Cardiac septum (tissue), 1 donor: Measurements from ENCODE around the gene PRDM1. TPM values are rescaled to one million over a fixed set of nuclear protein-coding genes. Genes with fewer than 3 reads are reported as not detected.

Experiments used
- DNase-seq: peaks from one replicate; pipeline ENCODE4 v3.0.0-alpha.2; 2020; ENCODE audit warnings: low spot score
- intact Hi-C: fragments of 100-400 bp; cut with DNase I; formaldehyde crosslinking; loops from one replicate; pipeline ENCODE4 v1.14.0; 2022
- total RNA-seq: library from RNA; stranded (reverse); fragmentation: NEBNext Ultra II Directional; extraction: Animal tissue kit (Norgen Biotek cat#: 25700); gene quantifications from one replicate; pipeline ENCODE4 v1.2.1, GENCODE V29; 2021
- donor health status: DM: no; HTN: no; CAD: no.

The PRDM1 gene
- total RNA-seq, 1 donor from 2014 or later: 2.0 TPM

DNA sequence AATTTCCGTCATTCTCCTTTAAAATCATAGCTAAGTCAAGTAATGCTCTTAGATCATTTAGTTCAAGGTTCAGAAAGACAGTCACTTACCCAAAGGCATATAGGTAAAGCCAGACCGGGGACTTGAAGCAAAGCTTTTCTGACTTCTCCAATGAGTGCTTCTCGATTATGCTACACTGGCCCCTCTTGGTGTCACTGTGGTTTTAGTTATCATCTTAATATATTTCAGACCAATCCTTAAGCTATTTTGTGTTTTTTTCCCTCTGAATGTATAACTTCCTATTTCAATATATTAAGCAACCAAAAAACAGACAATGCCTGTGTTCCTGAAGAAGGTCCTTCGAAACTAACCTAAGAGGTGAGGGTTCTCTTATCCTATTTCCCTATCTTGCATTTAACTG, 3.9 kb downstream of the PRDM1 start:
- intact Hi-C loops: loop anchor here (10.0 kb wide), 1 partner anchor 235 kb away; the partner anchor contains the start of gene ATG5
- no peak for DNase-seq

DNA sequence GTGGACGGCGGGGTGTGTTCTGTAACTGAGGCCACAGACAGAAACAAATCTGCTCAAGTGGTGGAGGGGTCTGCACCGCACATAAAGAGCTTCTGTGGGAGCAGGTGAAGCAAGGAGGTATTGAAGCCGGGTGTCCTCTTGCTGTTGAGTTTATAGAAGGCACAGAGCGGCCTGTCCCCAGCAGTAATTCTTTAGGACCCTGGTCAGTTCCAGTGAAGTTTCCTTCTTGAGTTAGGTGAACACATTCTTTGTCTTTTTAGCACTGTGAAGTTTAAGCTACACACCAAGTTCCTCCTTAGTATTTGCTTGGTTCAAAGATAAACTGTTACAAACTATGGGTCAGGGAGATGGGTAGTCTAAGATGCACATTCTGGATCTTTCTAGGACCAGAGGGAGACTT, 6.1 kb downstream of the PRDM1 start:
- DNase-seq: no peak
- intact Hi-C loops: loop anchor here (10.0 kb wide), 1 partner anchor 233 kb away; the partner anchor contains the start of gene ATG5

DNA sequence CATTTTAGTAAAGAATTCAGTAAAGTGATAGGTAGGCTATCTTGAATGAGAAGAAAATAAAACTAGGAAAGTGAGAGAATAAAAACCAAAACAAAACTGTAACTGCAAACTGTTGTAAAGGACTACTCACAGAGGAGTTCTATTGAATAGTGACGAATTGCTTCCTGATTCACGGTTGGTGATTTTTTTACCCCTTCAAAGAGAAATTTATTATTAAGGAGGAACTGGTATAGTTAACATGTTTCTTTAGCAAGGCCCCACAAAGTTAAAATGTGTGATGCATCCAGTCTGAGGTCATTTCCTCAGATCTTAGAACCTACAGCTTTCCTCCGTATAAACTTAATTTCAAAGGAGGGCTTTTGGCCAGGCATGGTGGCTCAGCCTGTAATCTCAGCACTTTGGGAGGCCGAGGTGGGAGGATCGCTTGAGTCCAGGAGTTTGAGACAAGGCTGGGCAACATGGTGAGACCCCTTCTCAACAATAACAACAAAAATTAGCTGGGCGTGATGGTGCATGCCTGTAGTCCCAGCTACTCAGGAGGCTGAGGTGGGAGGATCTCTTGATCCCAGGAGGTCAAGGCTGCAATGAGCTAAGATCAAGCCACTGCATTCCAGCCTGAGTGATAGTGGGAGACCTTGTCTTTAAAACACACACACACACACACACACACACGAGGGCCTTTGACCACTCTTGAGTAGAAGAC, 8.3 kb downstream of the PRDM1 start:
- intact Hi-C loops: loop anchor here (10.0 kb wide), 1 partner anchor 230 kb away; the partner anchor contains the start of gene ATG5
- no peak for DNase-seq

DNA sequence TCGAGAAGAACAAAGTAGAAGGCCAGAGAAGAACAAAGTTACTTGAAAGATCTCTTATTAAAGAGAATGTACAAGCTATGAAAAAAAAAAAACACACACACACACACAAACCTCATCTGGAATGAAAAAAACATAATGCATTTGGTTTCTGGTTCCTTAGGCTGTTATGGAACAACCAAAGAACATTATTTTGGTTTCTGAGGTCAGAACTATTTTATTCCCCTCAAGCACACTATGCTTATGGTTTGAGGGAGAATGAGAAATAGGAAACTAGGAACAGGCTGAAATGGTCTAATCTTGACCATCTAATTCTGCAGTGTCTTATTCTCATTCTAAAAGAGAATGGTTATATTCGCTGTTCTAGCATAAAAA, 8.8 kb downstream of the PRDM1 start:
- DNase-seq: no peak
- intact Hi-C loops: loop anchor here (10.0 kb wide), 1 partner anchor 230 kb away; the partner anchor contains the start of gene ATG5

DNA sequence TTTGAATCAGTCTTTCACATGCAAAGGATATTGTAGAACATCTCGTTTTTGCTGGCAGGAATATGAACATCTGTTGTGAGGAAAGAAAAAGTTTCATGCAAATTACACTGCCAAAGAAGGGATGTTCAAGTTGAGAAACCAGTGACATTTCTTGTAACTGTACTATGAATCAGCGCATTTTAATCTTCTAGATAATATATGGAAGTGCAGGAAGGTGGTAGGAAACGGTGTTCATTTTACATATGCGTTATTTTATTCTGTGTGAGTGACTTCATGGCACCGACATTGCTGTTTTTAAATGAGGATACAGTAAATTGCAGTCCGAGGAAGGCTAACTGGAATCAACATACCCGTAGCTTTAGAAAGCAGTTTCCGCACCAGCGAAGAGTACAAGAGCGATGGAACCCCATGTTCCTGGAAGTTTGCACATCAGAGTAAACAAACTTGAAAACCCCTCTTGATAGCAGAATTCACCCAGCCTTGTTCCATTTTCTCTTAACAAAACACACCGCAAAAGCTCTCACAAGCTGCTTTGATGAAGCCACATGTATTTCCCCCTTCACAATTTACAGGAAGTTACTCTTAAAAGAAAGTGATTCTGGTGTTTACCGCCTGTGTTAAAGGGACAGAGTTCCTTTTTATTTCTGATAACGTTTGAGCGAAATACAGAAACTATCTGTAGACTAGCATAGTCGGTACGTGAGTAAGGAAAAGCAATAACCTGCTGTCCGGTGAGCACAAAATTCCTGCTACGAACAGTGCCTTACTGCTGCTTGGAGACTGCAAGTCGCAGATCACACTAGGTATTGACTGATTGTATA, 11.5 kb downstream of the PRDM1 start:
- intact Hi-C loops: loop anchor here (10.0 kb wide), 1 partner anchor 227 kb away; the partner anchor contains the start of gene ATG5
- no peak for DNase-seq

DNA sequence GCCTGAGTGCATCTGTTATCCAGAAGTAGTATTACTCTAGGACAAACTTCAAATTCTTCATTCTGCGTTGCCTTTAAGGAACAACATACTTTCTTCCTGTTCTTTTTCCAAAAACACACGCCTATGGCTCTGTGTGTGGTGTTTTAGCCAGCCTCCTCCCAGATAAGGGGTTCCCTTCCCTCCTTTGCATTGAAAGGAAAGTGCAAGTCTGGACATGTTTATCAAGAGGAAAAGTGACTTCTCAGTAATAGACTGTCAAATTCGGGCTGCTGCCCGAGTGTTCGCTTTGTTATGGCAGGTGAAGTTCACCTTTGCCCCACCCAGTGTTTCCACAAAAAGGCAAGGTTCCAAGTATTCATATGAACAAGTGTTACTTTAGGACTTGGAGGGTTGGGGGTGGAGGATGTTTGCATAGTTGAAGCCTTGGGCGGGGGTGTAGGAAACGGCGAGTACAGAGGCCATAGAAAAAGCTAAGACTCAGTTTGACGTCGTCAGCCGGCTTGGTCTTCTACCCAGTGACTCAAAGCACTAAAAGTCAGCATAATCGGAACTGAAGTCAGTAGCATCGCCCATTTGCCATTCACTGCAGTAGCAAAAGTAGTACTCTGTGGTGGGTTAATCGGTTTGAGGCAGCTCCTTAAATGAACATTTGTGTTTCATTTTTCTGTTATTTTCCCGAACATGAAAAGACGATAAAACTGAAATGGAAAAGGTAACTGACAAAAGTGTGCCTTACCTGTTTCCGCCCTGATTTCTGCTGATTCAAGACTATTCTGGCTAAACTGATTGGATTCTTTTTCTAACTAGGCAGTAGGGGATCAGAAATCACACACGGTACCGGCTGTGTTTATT, 12.5 kb downstream of the PRDM1 start:
- no peak for DNase-seq
- intact Hi-C loops: loop anchor here (10.0 kb wide), 1 partner anchor 226 kb away; the partner anchor contains the start of gene ATG5

DNA sequence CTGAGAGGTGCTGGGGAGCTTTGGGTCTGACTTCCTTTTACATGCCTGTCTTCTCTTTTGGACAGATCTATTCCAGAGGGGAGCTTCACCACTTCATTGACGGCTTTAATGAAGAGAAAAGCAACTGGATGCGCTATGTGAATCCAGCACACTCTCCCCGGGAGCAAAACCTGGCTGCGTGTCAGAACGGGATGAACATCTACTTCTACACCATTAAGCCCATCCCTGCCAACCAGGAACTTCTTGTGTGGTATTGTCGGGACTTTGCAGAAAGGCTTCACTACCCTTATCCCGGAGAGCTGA, 13.1 kb downstream of the PRDM1 start:
- no peak for DNase-seq
- intact Hi-C loops: loop anchor here (10.0 kb wide), 1 partner anchor 226 kb away; the partner anchor contains the start of gene ATG5

DNA sequence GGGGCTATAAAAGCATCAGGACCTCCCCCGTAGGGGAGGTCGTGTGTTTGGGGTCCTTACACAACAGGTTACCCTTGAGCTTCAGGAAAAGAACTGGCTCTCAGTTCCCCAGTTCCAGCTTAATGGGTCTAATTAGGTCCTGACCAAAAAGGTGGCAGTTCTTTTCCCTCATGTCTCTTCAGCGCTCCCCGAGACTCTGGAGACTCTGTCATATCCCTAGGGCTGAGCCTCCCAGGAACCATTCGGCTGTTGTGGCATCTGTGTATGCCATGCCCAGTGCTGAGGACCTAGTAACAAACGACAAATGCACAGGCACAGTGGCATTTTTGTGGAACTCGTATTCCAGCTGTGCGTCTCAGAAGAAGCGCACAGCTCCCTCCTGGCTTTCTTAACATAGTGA, 14.6 kb downstream of the PRDM1 start:
- DNase-seq: no peak
- intact Hi-C loops: no loop called here

DNA sequence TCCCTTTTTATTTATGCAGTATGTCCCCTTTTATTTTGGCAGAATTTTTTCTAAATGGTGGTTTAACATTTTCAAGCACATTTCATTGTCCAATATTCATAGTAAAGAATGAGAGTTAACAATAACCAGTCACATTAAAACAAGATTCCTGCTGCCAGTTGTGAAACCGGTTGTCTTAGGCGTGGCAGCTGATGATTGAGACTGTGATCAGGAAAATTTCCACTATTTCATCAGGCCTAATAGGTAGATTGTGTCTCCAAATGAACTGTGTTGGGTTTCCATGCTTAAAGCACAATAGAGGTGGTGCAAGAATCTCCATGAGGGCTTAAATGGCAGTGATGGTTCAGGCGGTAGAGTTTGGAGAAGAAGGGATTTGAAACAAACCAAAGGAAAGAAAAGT, 15.3 kb downstream of the PRDM1 start:
- intact Hi-C loops: no loop called here
- no peak for DNase-seq

DNA sequence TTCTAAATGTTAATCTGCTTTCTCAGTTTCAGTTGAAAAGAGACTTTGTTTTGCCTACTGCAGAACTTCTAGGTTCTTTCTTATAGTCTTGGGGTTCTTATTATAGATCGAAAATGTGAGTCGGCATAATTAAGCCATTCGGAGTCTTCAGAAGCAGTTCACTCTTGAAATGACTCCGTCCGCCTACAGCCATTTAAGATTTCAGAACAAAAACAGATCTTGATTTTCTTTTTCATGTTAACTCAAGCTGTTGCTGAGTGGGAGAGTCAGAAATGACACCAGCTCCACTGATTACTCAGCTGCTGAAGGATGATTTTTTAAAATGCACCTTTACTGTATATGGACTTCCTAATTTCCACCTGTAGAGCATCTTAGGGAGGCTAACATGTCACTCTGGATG, 15.9 kb downstream of the PRDM1 start:
- DNase-seq: no peak
- intact Hi-C loops: no loop called here

DNA sequence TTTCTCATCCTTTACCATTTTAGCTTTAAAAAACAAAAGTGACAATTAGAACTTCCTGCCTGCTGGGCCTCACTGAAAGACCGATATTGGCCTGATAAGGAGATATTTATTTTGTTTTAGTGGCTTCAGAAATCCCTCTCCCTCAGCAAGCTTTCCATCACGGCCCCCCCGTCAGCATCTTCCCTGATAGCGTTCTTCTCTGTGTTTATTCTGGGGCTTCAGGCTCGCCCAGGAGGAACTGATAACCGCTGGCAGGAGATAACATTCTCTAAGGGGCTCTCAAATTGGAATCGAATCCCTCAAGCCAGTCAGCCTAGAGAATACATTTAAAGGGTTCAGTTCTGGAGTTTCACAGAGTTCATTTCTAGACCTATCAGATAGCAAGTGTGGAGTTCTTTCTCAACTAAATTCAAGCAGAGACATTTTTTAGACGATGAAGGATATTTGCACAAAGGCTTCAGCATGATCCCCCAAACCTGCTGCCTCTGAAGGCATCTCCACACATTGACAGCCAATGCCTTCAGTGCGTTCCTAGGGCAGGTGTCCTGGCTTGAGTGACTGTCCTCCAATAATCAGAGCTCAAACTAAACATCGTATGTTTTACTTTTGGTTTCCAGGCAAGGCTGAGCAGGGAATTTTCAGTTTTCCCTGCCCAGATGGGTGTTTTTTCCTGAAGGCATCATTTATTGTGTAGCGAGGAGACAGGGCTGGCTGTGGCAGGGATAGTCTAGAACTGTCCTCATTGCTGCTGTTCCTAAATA, 17.0 kb downstream of the PRDM1 start:
- DNase-seq: no peak

DNA sequence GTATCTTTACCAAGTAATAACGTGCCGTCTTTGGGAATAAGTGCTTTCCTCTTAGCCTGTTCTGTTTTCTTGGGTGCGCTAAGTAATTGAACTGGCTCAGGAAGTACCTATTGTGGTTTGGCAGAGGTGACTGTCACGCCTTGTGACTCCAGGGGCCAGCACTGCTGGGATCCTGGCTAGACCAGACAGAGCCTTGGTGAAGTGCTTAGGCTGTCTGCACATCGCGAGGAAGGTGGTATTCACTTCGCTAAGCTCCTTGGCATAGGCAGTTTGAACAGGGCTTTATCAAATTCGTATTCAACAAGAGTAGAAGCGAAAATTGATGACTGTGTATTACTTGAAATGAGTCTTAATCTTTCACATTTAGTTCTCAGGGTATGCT, 17.6 kb downstream of the PRDM1 start:
- intact Hi-C loops: no loop called here
- DNase-seq: no peak

More for the DNA sequence above, 17.0 kb downstream of the PRDM1 start:
- intact Hi-C loops: no loop called here

DNA sequence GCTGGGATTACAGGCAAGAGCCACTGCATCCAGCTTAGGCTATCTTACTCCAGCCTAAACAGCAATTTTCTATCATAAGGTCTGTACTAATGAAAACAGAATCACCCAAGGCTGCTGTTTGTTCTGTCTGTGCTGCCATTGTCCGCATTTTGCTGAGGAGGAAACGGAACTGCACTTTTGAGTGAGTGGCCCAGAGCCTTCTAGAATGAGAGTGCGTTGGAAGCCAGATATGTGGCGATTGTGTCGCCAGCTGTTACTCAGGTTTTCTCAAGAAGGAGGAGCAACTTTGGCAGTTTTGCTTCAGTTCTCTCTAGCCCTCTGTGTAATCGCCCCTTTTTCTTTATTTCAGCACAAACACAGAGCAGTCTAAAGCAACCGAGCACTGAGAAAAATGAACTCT, 18.3 kb downstream of the PRDM1 start:
- intact Hi-C loops: no loop called here
- DNase-seq: no peak

DNA sequence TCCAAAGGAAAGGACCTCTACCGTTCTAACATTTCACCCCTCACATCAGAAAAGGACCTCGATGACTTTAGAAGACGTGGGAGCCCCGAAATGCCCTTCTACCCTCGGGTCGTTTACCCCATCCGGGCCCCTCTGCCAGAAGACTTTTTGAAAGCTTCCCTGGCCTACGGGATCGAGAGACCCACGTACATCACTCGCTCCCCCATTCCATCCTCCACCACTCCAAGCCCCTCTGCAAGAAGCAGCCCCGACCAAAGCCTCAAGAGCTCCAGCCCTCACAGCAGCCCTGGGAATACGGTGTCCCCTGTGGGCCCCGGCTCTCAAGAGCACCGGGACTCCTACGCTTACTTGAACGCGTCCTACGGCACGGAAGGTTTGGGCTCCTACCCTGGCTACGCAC, 18.8 kb downstream of the PRDM1 start:
- intact Hi-C loops: no loop called here
- no peak for DNase-seq

DNA sequence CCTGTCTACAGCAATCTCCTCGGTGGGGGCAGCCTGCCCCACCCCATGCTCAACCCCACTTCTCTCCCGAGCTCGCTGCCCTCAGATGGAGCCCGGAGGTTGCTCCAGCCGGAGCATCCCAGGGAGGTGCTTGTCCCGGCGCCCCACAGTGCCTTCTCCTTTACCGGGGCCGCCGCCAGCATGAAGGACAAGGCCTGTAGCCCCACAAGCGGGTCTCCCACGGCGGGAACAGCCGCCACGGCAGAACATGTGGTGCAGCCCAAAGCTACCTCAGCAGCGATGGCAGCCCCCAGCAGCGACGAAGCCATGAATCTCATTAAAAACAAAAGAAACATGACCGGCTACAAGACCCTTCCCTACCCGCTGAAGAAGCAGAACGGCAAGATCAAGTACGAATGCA, 19.4 kb downstream of the PRDM1 start:
- DNase-seq: no peak
- intact Hi-C loops: no loop called here

DNA sequence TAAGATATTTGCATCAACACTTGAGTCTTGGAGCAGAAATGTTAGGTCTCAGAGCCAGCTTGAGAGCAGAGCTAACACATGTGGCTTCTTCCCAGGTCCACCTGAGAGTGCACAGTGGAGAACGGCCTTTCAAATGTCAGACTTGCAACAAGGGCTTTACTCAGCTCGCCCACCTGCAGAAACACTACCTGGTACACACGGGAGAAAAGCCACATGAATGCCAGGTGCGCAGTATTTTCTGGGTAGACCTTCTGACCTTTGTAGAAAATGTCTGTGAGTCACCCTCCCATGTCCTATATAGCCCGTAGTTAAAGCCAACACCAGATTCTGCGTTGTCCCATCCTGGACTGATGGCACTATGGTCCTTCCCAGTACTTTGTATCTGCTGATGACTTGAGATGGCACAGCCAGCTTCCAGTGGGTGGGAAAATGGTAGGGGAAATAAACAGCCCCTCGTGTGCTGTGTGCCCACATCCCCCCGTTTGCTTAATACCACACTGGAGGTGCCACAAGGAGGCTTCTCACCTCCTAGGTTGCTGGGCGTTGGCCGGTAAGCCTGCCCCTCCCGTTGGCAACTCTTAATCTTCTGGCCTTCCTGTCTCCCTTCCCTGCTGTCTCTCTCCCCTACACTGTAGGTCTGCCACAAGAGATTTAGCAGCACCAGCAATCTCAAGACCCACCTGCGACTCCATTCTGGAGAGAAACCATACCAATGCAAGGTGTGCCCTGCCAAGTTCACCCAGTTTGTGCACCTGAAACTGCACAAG, 20.3 kb downstream of the PRDM1 start:
- DNase-seq: no peak
- intact Hi-C loops: no loop called here

DNA sequence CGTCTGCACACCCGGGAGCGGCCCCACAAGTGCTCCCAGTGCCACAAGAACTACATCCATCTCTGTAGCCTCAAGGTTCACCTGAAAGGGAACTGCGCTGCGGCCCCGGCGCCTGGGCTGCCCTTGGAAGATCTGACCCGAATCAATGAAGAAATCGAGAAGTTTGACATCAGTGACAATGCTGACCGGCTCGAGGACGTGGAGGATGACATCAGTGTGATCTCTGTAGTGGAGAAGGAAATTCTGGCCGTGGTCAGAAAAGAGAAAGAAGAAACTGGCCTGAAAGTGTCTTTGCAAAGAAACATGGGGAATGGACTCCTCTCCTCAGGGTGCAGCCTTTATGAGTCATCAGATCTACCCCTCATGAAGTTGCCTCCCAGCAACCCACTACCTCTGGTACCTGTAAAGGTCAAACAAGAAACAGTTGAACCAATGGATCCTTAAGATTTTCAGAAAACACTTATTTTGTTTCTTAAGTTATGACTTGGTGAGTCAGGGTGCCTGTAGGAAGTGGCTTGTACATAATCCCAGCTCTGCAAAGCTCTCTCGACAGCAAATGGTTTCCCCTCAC, 21.0 kb downstream of the PRDM1 start:
- no peak for DNase-seq
- intact Hi-C loops: no loop called here

DNA sequence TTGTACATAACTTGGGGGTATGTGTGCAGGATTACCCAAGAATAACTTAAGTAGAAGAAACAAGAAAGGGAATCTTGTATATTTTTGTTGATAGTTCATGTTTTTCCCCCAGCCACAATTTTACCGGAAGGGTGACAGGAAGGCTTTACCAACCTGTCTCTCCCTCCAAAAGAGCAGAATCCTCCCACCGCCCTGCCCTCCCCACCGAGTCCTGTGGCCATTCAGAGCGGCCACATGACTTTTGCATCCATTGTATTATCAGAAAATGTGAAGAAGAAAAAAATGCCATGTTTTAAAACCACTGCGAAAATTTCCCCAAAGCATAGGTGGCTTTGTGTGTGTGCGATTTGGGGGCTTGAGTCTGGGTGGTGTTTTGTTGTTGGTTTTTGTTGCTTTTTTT, 22.0 kb downstream of the PRDM1 start:
- intact Hi-C loops: no loop called here
- no peak for DNase-seq
